Ureter (tissue), 1 donor: ENCODE results near the gene CCDC74B. TPM values are rescaled to one million over a fixed set of nuclear protein-coding genes. Genes with fewer than 3 reads are reported as not detected.
"Not testable (repeated sequence)": the region's sequence is repeated elsewhere in the genome, so short reads cannot be mapped to it uniquely, and the experiment has no call there.

ENCODE experiments used
- DNase-seq: peaks from one replicate; pipeline ENCODE4 v3.0.0-alpha.2; 2020; ENCODE audit warnings: low spot score
- total RNA-seq: library from RNA; stranded (reverse); gene quantifications from one replicate; pipeline ENCODE4 v1.2.4, GENCODE V29; 2023
- donor health status: DM: yes; HTN: yes; CAD: no.

Gene CCDC74B
- total RNA-seq, 1 donor from 2014 or later = 1.7 TPM

DNA sequence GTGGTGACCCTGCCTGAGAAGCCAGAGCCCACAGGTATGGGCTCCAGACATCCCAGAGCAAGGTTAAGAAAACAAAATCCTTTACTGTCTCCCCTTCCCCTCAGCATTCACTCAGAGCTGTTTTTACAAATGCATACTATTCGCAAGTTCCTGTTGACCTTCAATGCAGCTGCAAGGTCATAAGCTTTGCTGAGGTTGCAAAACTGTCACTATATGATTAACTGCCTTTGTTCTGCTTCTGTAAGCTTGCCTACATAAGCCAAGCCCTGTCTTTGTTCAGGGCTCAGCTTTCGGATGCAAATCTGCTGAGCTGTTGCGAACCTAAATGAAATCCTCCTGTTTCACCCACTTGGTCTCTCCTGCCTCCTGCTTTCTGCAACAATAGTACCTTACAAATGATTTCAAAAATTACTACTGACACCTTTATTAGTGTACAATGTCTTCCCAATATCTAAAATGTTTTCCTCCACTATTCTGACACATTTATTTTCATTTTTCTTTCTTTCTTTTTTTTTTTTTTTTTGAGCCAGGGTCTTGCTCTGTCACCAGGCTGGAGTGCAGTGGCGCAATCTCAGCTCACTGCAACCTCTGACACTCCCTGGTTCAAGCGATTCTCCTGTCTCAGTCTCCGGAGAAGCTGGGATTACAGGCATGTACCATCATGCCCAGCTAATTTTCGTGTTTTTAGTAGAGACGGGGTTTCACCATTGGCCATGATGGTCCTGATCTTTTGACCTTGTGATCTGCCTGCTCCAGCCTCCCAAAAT is 42.1 kb downstream of the CCDC74B start:
- not testable (repeated sequence) for DNase-seq

Other genes starting within 250 kb of the CCDC74B start
- gene RAB6C, start 165.4 kb downstream of the CCDC74B start, total RNA-seq = 0.34 TPM
- not detected for gene POTEF, start 15.9 kb downstream of the CCDC74B start, total RNA-seq
- gene SMPD4, start 36.5 kb upstream of the CCDC74B start, total RNA-seq = 39.6 TPM
- gene MZT2B, start 37.1 kb upstream of the CCDC74B start, total RNA-seq = 165 TPM
- gene TUBA3E, start 53.3 kb upstream of the CCDC74B start, total RNA-seq = not detected
- gene IMP4, start 197.8 kb upstream of the CCDC74B start, total RNA-seq = 76.5 TPM
- gene PTPN18, start 210.9 kb upstream of the CCDC74B start, total RNA-seq = 97.9 TPM